GM21619 (cell line): ENCODE measurements around the gene KANSL1L.

Experiments
- ATAC-seq: cut with Tn5 transposase; IDR thresholded peaks from one replicate; pipeline ENCODE4 v1.9.1; 2021; ENCODE audit not compliant: unreplicated experiment

Gene KANSL1L

DNA sequence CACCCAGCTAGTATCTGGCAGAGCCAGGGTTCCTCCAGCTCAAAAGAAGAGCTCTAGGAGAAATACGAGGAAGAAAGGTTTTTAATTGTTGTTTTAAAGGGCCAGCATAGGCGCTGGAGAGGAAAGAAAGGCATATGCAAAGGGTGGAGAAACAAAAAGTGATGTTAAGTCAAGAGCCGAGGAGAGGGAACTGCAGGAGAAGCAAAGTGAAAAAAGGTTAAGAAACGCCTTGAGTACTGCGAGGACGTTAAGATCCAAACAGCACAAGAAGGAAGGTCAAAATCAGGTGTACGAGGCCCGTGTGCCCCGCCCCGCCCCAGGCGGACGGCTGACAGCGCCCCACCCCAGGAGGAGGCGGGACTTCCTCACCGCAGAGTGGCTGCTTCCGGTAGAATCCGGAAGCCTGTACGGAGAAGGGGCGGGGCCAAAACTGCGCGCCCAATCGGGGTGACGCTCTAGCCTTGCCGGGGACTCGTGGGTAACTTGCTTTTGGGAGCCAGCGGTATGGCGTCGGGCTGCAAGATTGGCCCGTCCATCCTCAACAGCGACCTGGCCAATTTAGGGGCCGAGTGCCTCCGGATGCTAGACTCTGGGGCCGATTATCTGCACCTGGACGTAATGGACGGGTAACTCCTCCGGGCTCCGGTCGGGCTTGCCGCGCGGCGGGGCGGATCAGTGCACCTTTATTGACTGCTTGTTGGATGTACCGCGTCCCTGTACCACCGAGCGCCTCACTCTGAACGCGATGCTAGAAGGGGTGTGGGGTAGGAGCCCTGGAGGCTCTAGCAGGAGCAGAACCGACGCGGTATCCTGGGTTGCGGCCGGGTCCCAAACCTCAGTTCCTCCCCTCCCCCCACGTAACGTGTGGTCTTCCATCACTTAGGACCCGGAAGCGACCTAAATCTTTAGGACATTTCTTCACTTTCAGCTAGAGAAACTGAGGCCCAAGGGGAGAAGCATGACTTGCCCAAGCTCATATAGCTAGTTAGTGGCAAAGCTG is 168.8 kb downstream of the KANSL1L start, which contains the start of gene RPE:
TSS of gene RPE (plus strand) at position 481 of the 1,000 bp plus-strand sequence. CDS start at position 505, 24 bp downstream.
- ATAC-seq, result peak; percentile 99

DNA sequence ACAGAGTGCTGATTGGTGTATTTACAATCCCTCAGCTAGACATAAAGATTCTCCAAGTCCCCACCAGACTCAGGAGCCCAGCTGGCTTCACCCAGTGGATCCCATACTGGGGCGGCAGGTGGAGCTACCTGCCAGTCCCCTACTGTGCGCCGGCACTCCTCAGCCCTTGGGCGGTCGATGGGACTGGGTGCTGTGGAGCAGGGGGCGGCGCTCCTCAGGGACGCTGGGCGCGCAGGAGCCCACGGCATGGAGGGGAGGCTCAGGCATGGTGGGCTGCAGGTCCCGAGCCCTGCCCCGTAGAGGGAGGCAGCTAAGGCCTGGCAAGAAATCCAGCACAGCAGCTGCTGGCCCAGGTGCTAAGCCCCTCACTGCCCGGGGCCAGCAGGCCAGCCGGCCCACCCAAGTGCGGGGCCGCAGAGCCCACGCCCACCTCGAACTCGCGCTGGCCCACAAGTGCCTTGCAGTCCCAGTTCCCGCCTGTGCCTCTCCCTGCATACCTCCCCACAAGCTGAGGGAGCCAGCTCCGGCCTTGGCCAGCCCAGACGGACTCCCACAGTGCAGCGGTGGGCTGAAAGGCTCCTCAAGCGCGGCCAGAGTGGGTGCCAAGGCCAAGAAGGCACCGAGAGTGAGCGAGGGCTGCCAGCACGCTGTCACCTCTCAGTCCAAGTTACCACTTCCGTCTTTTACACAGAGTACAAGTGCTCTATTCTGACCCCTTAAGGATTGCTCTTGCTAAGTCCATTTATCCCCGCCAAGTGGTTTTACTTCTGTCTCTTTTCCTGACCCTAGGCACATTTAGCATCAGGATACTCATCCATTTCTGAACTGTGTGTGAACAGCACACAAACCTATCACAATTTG is 170.5 kb downstream of the KANSL1L start:
- no peak for ATAC-seq

DNA sequence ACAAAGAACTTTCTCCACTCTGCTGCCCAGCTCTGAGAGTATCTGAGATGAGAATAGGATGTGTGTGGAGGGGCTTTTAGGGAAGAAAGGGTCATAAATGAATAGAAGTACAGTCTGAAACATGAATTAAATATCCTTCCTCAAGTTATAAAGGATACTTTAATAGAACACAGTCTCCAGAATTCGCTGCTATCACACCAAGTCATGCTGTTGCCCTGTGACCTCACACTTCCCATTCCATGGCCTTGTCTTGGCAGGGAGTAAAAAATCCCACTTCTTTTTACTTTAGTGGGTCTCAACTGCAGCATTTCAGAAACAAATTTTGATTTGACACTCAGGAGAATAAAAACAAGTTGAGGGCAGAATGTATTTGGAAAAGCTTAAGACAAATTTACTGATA is 172.6 kb downstream of the KANSL1L start:
- no peak for ATAC-seq

DNA sequence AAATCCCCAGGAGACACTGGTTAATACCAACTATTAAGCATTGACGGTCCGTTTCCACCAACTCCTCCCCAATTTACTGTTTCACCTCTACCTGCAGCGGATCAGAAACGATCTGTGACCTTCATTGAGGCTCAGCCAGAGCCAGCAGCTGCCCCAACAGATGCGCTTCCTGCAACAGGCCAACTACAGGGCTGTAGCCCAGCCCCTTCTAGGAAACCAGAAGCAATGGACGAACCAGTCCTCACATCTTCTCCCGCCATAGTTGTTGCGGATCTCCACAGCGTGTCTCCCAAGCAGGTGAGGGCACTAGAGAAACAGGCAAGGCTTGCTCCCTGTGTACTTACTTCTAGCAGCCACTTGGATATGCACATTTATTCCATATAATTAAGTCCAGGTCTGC is 177.2 kb downstream of the KANSL1L start:
- no peak for ATAC-seq

DNA sequence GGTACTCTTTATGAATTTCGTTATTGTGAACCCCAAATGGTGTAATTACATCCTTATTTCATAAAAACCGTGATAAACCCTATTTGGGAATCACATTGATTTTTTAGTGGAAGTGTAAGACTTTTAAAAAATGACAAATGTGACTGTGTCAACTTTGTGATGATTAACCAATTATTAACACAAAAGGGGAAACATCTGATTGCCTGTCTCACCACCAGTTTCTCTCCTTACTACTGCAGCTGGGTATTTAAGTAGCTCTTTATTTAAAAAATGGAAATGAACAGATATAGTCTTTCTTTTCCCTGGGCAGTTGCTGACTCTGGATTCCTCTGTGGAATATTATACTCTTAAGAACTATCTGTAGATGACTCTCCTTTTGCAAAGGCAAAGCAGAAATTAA is 180.4 kb downstream of the KANSL1L start:
- no peak for ATAC-seq

DNA sequence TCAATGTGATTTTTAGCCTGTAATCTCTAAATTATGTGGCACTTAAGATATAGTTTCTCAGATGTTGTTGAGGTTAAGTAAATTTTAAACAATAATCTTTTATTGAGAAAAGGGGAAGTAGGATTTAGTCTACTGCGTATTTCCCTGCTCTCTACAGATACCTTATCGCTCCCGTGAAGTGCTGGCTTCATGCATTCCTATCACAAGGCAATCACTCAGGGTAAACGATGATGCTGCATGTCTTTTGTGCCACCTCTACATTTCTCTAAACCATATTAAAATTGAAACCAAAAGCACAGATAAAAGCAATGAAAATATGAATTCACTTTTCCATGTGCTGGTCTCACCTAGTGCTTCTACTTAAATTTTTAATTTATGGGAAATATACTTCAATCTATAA is 183.2 kb downstream of the KANSL1L start:
- ATAC-seq, result no peak

DNA sequence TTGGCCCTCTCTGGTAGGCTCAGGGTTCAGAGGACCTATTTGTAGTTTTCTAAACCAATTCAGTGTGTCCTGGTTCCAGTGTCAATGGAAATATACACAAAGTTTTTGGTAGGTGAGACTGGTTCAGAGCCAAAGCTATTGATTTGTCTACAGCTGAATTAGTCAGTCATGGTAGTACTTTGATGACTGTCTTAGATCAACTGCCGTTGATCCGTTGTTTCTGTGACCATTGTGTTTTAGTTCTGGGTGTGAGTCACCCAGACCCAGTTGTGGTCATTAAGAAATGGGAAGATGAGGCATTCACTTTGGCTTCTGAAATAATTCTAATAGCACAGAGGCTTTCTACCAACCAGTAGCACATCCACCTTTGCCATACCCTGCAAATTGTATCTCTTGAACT is 184.8 kb downstream of the KANSL1L start:
- ATAC-seq, result no peak

DNA sequence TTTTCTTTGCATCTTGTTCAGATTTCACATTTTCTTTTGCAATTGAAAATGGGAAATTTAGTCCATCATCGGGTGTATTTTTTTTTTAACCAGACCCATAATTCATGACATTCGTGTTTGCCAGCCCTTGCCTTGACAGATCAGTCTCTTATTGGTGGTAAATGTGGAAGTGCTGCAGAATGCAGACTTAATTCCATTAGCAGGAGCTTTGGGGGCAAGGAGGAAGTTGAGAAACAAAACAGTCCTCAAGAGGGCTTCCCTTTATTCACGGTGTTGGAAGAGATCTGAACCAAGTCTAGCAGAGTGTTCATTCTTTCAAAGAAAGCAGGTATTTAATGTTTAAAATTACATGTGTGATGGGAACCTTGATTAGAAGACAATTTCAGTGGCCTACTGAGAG is 185.3 kb downstream of the KANSL1L start:
- ATAC-seq, result no peak

DNA sequence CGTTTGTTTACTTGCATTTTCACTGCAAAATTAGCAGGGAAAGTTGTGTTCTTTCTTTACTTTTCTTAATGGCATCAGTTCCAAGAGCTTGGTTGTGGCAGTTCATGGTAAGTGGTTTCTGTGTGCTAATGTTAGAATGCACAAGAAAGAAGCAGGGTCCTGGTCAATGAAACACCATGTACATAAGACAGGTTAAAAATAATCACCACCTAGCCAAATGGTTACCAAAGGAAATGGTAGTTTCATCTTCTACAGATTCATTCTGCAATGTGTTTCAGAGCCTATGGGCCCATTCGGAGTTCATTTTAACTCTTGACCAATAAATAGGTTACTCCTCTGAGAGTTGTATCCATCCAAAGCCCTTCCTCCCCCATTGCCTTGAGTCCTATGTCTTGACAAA is 186.9 kb downstream of the KANSL1L start:
- ATAC-seq, result no peak

DNA sequence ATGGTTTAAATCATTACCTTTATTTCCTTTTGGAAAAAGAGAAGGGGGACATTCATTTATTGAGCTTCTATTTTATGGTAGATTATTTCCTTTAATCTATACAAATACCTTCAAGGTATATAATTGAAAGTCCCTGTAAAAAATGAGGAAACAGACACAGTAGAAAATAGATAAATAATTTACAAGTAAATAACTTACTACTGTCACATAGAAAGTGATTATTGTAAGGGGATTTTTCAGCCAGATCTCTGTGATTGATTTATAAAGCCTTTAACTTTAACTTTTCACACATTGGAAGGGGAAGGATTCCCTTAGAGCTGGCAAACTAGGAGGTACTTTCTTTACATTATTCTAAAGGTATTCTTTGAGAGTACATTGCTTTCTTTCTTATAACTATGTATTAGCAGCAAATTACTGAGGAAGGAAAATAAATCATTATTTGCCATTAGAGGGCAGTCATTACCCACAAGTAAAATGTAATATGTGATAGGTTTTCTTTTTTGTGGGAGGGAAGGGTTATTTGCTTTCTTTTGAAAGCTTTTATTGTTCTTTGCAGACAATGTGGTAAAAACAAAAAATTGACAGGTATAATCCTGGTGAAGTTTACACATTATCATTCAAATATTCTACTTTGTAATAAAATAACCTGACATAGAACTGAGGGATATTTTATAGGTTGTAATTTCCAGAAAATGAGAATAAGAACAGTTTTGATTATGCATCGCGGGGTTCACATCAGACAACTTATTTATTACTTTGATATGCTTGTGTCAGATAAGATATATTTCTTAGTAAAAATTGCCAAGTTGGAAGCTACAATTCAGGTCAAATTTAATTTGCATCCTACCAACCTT is 193.6 kb downstream of the KANSL1L start:
- peak; percentile 47 for ATAC-seq

DNA sequence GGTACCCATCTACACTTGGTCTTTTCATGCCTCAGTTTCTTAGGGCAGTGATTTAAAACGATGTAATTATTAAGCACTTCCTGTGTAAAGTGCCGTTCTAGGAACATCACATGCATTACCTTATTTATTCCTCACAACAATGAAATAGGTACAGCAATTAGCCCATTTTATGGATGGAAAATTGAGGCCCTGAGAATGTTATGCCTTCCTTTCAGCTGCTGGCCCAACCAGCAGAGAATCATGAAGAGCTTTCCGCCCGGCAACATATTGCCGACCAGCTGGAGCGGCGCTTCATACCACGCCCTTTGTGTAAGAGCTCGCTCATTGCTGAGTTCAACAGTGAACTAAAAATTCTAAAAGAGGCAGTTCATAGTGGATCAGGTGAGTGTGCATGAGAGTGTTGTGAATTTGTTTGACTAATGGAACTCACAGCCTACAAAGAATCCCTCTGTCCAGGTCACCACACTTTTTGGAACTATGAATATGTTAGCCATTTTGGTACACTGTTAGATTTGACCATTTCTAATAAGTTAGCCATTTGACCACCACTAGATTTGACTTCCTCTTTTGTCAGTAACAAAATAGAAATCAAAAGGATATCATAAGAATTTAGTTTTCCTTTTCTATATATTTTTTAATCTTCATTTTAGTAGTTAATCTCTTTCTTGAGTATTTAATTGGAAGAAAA is 194.4 kb downstream of the KANSL1L start:
- peak; percentile 78 for ATAC-seq

DNA sequence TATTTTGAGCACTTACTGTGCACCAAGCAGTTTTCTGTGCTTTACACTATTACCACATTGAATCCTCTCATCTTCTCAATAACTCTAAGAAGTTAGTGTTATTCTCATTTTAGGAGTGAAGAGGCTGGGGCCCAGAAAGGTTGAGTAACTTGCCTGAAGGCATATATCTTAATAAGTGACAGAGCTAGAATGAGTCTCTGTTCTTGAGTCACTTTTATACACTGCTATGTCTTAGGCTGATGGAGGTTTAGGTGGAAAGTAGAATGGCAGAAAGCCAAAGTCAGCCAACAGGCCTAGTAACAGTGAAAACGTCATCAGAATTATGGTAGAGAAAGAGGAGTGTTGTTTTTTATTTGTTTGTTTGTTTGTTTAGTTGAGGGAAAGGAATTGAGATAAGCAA is 196.6 kb downstream of the KANSL1L start:
- no peak for ATAC-seq

DNA sequence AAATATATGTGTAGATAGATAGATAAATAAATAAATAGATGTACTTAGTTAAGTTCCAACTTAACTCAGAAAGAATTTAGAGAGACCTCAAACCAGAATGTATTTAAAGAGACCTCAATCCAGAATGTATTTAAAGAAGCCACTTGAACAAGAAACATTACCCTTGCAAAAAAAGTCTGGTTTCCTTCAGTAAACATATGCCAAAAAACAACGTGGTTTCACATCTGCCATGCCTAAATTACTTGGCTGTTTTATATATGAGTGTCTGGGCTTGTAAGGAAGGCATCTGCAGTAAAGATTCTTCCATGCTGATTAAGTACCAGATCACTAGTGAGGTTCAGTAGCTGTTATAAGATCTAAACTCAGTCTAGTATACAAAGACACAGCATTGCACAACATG is 197.9 kb downstream of the KANSL1L start:
- no peak for ATAC-seq
